ENCODE data around the gene STRN4. TPM values are rescaled to one million over a fixed set of nuclear protein-coding genes. Genes with fewer than 3 reads are reported as not detected.

The STRN4 gene
- total RNA-seq, 1 donor from 2014 or later: 68.5 TPM

DNA sequence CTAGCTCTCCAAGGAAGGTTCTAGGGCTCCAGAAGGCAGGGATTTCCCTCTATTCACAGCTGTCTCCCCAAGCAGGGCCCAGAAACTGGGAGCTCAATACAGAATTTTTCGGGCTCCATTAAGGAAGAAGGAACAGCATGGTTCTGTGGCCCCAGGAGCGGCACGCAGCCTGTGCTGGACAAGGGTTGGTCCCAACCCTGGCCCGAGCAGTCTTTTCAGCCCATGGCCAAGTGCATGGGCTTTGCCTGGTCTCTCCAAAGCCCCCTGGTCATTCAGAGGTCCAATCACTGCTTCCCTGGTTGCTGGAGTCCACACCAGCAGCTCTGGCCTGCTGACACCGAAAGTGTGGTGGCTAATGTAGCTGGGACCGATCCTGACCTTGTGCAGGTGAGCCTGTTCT is 22.8 kb downstream of the STRN4 start:
- intact Hi-C loops (cut with DNase I): no loop called here
- Histone ChIP-seq H3K9me3 (no peaks in the 10 kb centered on the region), H3K27ac (peak overlapping the region; percentile 30), H3K4me1 (peaks cover 25% of the 10 kb centered on the region), H3K27me3 (no peaks in the 10 kb centered on the region), H3K4me3 (no peak overlapping the region), H3K36me3 (peaks cover 85% of the 10 kb centered on the region)
- TF ChIP-seq CTCF (IDR thresholded peaks at IDR 0.05): no peak
- ATAC-seq (no peak), DNase-seq (no peak)

DNA sequence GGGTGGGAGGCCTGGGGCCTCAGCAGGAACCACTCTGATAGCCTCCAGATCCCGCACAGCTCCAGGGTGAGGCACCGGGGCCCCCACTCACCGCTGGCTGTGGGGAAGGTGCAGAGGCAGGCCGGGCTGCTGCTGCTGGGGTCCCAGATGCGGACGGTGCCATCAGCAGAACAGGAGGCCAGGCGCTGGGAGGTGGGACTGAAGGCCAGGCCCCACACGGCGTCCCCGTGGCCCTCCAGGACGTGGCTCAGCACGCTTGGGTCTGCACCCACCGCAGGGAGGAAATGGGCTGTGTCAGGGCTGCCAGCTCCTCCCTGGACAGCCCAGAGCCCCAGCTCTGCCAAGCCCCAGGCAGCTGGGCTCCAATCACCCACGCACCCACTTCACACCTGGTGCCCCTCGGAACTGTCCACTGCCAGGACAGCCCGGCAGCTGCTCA is 23.2 kb downstream of the STRN4 start:
- no peak for TF ChIP-seq CTCF (IDR thresholded peaks at IDR 0.05)
- Histone ChIP-seq H3K27me3 (no peaks in the 10 kb centered on the region), H3K9me3 (no peaks in the 10 kb centered on the region), H3K27ac (peak overlapping the region; percentile 30), H3K4me3 (no peak overlapping the region), H3K36me3 (peaks cover 81% of the 10 kb centered on the region), H3K4me1 (peaks cover 25% of the 10 kb centered on the region)
- no peak for DNase-seq
- peak; percentile 6 for ATAC-seq
- intact Hi-C loops (cut with DNase I): no loop called here

DNA sequence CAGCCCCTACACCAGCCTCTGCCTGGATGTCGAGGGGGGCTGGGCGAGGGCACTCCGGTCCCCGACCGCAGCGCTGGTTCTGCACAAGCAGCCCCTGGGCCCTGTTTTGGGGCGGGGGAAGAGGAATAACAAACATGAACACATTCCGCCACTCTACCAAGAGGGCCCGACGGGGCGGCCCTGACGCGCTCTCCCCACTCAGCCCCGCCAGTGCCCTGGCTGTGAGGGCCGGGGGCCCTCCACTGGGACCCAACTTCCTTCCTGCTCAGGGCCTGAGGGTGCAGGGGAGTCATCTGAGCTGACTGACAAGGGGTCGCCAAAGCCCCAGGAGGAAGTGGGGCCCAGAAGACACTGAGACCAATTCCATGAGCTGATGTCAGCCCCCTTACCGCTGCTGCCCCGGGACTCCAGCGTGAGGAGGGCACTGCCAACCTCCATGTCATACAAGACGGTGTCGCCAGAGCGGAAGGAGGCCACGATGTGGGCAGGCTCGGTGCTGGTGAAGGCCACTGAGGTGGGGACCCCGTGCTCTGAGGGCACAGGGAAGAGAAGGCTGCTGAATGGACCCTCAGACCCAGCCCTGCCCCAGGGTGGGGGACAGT is 23.7 kb downstream of the STRN4 start:
- no peaks in the 10 kb centered on the region for H3K27me3 ChIP-seq
- DNase-seq (peak; percentile 55), ATAC-seq (no peak)
- peaks cover 76% of the 10 kb centered on the region for H3K36me3 ChIP-seq
- no peak overlapping the region for H3K4me3 ChIP-seq
- peaks cover 25% of the 10 kb centered on the region for H3K4me1 ChIP-seq
- no peaks in the 10 kb centered on the region for H3K9me3 ChIP-seq
- TF ChIP-seq CTCF (IDR thresholded peaks at IDR 0.05): no peak
- peak overlapping the region; percentile 30 for H3K27ac ChIP-seq
- intact Hi-C loops (cut with DNase I): no loop called here

DNA sequence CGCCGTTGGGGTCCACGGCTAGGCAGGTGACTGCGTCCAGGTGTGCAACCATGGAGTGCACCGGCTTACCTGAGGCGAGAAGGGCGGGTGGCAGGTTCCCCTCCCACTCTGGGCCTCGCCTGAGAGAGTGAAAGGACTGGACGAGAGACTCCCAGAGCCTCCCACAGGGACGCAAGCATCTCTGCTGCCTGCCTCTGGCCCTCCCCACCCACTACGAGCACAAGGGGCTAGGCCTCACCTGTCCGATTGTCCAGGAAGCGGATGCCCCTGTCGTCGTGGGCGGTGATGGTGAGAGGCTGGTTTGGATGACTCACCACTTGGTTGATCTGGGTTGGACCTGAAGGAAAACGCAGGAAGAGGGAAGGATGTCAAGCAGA is 24.3 kb downstream of the STRN4 start:
- DNase-seq (no peak), ATAC-seq (no peak)
- TF ChIP-seq CTCF (IDR thresholded peaks at IDR 0.05): no peak
- Histone ChIP-seq H3K4me1 (peaks cover 25% of the 10 kb centered on the region), H3K36me3 (peaks cover 70% of the 10 kb centered on the region), H3K27me3 (no peaks in the 10 kb centered on the region), H3K9me3 (no peaks in the 10 kb centered on the region), H3K27ac (no peak overlapping the region), H3K4me3 (no peak overlapping the region)
- intact Hi-C loops (cut with DNase I): no loop called here

DNA sequence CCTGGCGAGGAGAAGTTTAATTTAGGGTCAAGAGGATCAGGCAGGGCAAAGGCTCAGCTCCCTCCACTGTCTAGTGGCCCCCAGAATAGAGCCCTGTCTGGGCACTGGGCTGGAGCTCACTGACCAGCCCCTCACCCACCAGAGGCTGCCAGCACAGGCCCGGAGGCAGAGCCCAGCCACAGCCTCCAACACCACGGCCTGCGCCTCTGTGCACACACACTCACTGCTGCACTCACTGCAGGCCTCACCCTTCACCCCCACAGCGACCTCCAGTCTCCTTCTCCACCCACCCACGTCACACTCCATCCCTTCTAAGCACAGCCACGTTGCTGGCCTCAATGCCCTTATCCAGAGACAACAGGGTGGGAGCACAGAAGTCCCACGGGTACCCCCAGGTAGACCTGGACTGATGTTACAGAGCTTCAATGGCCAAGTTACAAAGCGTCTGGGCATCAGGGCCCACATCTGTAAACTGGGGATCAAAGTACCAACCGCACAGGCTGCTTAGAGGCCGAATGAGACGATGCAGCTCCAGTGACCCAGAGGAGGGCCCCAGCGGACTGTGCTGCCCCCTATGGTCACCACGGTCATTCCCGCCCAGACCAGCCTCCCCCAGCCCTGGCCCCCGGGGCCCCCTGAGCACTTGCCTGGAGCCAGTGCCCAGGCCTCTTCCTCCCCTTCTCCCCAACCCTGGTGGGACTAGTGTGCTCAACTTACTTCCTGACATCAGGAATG is 24.8 kb downstream of the STRN4 start:
- Histone ChIP-seq H3K27me3 (no peaks in the 10 kb centered on the region), H3K9me3 (no peaks in the 10 kb centered on the region), H3K36me3 (peaks cover 65% of the 10 kb centered on the region), H3K27ac (no peak overlapping the region), H3K4me1 (peaks cover 25% of the 10 kb centered on the region), H3K4me3 (no peak overlapping the region)
- TF ChIP-seq CTCF (IDR thresholded peaks at IDR 0.05): no peak
- DNase-seq: peak; percentile 49
- ATAC-seq: no peak
- intact Hi-C loops (cut with DNase I): no loop called here
